HG03432 (cell line): ENCODE measurements around the gene PMPCA.

Experiments used
- ATAC-seq: cut with Tn5 transposase; IDR thresholded peaks from one replicate; pipeline ENCODE4 v1.9.1; 2021; ENCODE audit warnings: mild to moderate bottlenecking, moderate library complexity; ENCODE audit not compliant: unreplicated experiment

The PMPCA gene

DNA sequence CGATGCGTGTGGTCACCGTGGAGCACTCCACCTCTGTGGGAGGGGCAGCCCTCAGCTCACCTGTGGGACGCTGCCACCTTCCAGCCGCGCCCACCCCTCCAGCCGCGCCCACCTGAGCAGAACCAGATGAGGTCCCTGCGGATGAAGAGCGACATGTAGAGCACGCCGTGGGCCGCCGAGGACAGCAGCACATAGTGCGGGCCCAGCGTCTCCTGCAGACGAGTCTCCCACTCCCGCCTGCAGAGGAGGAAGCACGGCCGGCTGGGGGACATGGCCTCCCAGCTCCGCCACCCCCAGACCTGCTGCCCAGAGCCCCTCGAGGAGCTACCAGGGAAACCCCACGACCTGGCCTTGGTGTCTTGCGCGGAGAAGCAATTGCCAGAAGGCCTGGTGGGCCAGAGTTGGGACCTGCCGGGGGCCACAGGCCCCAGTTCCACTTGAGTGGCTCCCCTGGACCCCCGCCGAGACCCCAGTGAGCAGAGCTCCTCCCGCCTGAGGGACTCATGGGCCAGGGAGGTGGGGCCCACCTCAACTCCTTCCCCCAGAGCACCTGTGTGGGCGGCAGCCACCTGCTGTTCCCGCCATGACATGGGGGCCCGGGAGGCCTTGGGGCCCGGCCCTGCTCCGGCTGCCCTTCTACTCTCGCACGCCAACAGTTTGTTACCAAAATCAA lies 22.7 kb downstream of the PMPCA start:
- ATAC-seq, result no peak

DNA sequence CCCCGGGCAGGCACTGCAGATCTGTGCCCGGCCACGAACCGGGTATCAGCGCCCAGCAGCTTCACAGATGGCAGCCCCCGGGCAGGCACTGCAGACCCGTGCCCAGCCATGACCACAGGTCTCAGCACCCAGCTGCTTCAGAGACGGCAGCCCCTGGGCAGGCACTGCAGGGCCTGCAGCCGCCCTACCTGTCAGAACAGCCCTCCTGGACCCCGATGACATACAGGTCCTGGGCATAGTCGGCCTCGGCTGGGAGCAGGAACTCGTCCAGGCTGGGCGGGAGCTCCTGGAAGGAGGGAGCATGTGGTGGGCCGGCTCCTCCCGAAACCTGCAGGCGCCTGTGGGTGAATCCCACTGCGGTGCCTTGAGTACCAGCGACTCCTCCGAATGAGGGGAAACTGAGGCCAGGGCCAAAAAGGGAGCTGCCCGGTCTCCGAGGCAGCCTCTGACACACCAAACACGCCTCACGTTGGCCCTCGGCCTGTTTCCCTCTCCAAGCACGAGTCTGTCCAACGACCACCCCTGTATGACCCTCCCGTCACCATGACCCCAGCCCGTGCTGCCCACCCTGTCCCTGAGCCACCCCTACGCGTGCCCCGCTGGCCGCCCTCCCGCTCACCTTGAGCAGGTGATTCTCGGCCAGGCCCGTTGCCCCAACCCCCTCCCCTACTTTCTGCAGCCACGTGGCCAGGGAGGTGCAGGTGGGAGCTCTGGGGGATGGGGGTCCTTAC lies 23.6 kb downstream of the PMPCA start:
- ATAC-seq, result no peak

- no peak for ATAC-seq
These were observed 24.2 kb downstream of the PMPCA start for GRCh38 chr9:136434580-136435169.

DNA sequence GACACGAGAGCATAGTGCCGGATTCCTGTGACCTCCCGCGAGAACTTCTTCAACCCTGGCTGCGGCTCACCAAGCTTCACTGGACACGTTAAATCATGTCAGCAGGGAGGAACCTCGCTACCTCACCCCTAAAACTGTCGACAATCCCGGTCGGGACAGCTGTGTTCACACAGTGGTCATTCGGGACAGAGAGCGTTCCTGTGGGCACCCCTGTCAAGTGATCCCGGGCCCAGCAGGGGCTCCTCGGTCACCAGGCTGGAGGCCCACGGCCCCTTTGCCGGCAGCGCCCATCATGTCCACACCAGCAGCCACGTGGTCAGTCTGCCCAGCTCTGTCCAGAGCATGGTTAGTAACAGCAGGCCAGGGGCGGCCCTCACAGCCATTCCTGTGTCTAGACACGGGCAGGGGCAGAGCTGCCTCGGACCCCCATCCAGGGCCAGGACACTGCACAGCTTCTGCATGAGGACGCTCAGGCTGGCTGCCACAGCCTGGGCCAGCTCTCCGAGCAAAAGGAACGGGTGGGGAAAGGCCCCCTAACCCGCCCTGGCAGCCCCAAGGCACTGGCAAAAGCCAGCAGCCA lies 25.7 kb downstream of the PMPCA start:
- no peak for ATAC-seq

- ATAC-seq, result no peak
These were observed 27.0 kb downstream of the PMPCA start for GRCh38 chr9:136437430-136437829.

GRCh38 chr9:136437839-136438547 lies 27.5 kb downstream of the PMPCA start:
- no peak for ATAC-seq

DNA sequence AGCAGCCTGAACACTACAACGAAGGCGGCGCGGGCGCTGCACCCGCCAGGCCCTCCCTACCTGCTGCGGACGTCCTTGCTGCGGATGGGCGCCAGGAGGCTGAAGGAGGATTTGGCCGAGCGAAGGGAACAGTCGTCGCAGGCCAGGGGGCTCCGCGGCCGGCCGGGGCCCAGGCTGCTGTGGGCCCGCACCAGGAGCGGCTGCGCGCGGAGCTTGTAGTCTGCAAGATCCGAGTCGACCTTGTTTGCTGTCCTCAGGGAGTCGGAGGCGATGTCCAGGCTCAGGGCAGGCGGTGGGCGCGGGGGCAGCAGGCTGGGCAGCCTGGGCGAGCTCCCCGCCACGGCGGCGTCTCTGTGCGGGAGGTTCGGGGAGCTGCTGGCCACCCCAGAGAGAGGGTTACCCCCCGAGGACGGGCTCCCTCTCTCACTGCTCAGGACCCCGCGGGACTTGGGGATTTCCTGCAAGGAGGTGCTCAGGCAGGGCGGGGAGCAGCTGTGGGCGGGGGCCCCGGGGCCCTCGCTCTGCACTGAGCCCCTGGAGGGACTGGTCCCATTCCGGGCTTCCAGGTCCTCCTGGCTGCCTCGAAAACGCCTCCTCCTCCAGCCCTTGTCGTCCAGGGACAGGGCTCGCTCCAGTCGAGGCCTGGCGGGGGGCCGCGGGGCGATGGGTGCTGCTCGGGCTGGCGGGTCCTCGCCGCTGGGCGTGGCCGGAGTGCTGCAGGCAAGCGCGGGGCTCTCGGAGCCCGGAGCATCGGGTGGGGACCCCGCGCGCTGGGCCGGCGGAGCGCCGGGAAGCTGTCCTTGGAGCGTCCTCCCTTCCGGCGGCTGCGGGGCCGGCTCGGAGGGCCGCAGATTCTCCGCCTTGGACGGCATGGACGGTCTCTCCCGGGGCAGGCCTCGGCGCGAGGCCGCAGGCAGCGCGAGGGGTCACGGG lies 28.4 kb downstream of the PMPCA start:
- ATAC-seq, result peak; percentile 56

DNA sequence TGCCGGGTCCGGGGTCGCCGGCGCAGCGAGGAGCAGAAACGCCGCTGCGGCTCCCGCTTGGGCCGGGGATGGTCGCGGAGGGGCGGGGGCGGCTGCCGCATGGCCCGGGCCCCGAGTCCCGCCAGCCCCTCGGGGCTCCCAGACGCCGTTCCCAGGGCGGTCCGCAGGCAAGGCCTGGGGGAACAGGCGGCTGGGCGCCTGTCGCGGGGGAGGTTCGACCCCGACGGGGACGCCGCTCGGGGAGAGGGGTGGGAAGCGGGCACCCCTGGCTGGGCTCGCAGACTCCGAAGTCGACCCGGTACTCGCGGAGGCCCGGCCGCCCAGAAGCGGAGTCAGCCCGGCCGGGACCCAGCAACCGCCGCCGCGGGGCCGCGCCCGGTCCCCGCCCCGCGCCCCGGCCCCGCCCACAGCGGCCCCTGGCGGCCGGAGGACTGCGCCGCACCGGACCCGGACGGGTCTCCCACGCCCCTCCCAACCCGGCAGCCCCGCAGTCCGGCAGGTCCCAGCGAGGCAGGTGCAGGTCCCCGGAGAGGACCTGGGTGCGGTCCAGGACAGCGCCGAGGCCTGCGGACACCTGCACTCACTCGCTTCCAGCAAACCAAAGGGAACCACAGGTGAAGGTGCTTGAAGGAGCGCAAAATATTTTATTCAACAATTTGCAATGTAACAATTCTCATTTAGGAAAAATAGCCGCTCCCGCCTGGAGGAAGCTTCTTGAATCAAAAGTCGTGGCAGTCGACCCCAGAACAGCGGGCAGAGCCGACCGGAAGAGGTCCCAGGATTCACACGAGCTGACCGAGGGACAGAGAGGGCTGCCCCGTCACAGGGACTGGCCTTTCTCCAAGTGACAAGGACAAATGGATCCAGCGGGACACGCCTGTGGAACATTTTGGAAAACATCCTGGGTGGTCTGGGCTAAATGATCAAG lies 29.3 kb downstream of the PMPCA start, which contains the start of gene INPP5E:
INPP5E (minus strand) TSS at position 365 of the 928 bp plus-strand sequence. CDS start 426 bp downstream, outside the sequence.
- ATAC-seq, result peak; percentile 64

- ATAC-seq, result no peak
These were observed 30.8 kb downstream of the PMPCA start for GRCh38 chr9:136441191-136441680.

GRCh38 chr9:136441681-136442245 lies 31.3 kb downstream of the PMPCA start:
- no peak for ATAC-seq

DNA sequence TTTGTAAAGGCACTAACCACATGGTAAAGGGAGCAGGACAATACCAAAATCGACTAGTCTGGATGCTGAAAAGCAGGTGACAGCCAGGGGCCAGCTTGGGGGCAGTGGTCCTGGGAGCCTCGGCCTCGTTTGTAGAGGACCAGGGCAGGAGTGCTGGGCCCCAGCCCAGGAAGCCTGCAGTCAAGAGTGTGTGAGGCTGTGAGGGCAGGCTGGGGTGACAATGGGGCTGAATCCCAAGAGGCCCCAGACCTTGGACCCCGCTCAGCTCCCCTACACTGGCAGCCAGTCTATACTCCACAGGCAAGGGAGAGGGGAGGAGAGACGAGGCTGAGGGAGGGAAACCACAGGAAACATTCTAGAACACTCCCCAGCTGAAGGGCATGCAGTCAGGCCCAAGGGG lies 31.8 kb downstream of the PMPCA start:
- ATAC-seq, result no peak

DNA sequence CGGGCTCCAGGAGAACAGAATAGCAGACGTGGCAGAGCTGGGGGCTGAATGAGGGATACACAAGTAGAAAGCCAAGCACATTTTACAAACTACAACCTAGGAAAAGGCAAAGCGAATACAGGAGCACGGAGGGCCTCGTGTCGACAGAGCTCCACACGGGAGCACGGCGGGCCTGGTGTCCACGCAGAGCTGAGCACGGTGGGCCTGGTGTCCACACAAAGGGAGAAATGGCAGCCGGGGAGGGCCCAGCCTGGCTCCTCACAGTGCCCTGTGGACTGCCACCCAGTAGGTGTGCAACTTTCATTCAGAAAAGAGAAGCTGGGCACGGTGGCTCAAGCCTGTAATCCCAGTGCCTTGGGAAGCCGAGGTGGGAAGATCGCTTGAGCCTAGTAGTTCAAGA lies 32.6 kb downstream of the PMPCA start:
- ATAC-seq, result no peak

DNA sequence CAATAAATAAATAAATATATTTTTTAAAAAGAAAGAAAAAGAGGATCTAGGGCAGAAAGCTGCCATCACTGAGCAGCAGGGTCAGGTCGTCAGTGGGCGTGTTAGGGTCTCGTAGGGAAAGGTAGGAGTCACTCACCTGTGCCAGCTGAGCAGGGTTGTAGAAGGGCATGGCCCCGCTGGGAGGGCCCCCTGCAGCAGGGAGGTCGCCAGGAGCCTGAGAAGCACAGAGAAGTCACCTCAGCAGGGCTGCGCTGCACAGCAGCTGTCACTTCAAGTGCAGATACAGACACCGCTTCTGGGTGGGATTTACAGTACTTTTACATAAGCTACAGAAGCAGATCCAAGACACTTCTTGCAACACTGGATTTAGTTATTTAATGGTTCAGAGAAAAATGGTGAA lies 33.2 kb downstream of the PMPCA start:
- ATAC-seq, result no peak

- ATAC-seq, result no peak
These were observed 33.6 kb downstream of the PMPCA start for GRCh38 chr9:136444102-136444501.

- ATAC-seq, result no peak
These were observed 35.3 kb downstream of the PMPCA start for GRCh38 chr9:136445799-136446198.

GRCh38 chr9:136447173-136447778 lies 36.8 kb downstream of the PMPCA start:
- no peak for ATAC-seq

GRCh38 chr9:136448655-136449054 lies 38.2 kb downstream of the PMPCA start:
- no peak for ATAC-seq
